ENCODE measurements around the gene UCMA.

Gene UCMA

DNA sequence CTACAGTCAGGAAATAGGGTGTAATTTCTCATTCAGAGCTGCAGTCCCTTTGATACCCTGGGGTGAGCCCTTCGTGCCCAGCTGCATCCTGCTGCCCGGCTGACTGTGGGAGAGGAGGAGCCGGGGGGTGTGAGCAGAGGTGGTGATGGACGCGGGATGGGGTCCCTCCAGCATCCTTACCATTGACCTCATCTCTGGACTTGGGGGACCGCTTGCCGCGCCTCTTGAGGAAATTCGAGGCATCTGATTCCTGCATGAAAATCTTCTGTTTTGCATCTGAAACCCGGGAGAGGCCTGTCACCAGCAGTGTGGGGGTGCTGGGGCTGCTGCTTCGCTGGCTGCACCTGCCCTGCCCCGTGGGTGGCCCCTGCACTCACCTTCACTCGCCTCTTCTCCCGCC lies 816 bp downstream of the UCMA start:
- H3K36me3 ChIP-seq (ENCODE audit: control insufficient read depth in 2 of 2, insufficient read depth in 2 of 2, low read length in 2 of 2), result no peaks in the 10 kb centered on the region
- no peaks in the 10 kb centered on the region for H3K9me3 ChIP-seq (ENCODE audit: control insufficient read depth in 2 of 2, low read length in 2 of 2)
- peaks cover 5 to 6% of the 10 kb centered on the region in 2 donors for H3K27me3 ChIP-seq (ENCODE audit: control insufficient read depth in 1 of 2, insufficient read depth in 2 of 2, low read length in 2 of 2)
- H3K4me3 ChIP-seq (ENCODE audit: low read length in 2 of 2), result no peak overlapping the region
- H3K4me1 ChIP-seq (ENCODE audit: control insufficient read depth, insufficient read depth, low read length), result no peaks in the 10 kb centered on the region
- no peak overlapping the region for H3K27ac ChIP-seq (ENCODE audit: low read length)
- H3K9ac ChIP-seq (ENCODE audit: low read length in 2 of 2), result no peak overlapping the region

DNA sequence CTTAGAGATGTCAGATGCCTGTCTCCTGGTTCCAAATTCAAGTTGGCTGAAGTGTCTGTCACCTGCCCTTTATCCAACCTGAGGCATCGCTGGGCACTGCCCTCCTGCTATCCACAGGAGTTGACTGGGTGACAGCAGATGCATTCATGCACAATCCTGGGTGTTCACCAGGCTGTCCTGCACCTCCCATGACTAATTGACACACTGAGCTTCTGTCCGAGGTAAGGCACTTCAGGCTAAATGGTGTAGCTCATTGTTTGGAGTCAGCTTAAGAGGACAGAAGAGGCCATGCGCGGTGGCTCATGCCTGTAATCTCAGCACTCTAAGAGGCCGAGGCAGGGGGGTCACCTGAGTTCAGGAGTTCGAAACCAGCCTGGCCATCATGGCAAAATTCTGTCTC lies 2.4 kb downstream of the UCMA start:
- Histone ChIP-seq H3K9ac (ENCODE audit: low read length in 2 of 2) (no peak overlapping the region), H3K4me1 (ENCODE audit: control insufficient read depth, insufficient read depth, low read length) (no peaks in the 10 kb centered on the region), H3K36me3 (ENCODE audit: control insufficient read depth in 2 of 2, insufficient read depth in 2 of 2, low read length in 2 of 2) (no peaks in the 10 kb centered on the region), H3K4me3 (ENCODE audit: low read length in 2 of 2) (no peak overlapping the region), H3K27me3 (ENCODE audit: control insufficient read depth in 1 of 2, insufficient read depth in 2 of 2, low read length in 2 of 2) (peaks cover 5 to 6% of the 10 kb centered on the region in 2 donors), H3K27ac (ENCODE audit: low read length) (no peak overlapping the region), H3K9me3 (ENCODE audit: control insufficient read depth in 2 of 2, low read length in 2 of 2) (no peaks in the 10 kb centered on the region)

DNA sequence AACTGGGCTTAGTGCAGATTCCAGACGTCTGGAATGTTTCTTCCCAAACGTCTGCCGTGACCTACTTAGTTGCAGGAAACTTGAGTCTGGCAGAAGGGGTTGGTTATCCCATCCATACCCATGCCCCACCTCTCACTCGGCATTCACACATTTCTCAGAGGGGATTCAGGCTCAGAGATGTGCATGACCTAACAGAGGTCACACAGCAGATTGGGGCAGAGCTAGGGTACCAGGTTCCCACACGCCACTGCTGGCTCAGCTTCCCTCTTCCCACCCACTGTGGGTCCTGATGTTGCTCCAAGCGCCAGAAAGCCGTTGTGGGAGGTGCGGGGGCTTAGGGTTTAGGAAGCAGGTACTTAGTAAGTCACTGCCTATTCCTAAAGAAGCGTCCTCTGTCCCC lies 3.0 kb downstream of the UCMA start:
- Histone ChIP-seq H3K27ac (ENCODE audit: low read length) (no peak overlapping the region), H3K9me3 (ENCODE audit: control insufficient read depth in 2 of 2, low read length in 2 of 2) (no peaks in the 10 kb centered on the region), H3K27me3 (ENCODE audit: control insufficient read depth in 1 of 2, insufficient read depth in 2 of 2, low read length in 2 of 2) (peaks cover 5 to 6% of the 10 kb centered on the region in 2 donors), H3K4me3 (ENCODE audit: low read length in 2 of 2) (no peak overlapping the region), H3K36me3 (ENCODE audit: control insufficient read depth in 2 of 2, insufficient read depth in 2 of 2, low read length in 2 of 2) (no peaks in the 10 kb centered on the region), H3K9ac (ENCODE audit: low read length in 2 of 2) (no peak overlapping the region), H3K4me1 (ENCODE audit: control insufficient read depth, insufficient read depth, low read length) (no peaks in the 10 kb centered on the region)

DNA sequence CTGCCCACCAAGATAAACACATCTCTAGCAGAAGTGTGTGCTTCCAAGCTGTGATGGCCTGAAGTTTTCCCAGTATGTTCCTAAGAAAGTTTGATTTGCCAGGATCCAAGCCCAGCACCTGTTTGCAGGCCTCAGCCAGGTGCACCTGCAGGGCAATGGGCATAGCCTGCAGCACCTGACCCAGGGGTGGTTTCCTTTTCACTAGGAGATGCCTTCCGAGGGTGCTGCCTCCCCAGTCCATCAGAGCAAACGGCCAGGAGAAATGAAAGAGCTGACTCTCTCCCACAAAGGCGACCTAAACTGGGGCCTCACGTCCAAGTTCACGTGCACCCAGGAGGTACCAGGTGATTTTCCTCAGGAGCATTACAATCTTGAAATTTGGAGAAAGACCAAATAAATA lies 7.1 kb downstream of the UCMA start:
- Histone ChIP-seq H3K27me3 (ENCODE audit: control insufficient read depth in 1 of 2, insufficient read depth in 2 of 2, low read length in 2 of 2) (no peaks in the 10 kb centered on the region), H3K9ac (ENCODE audit: low read length in 2 of 2) (no peak overlapping the region), H3K9me3 (ENCODE audit: control insufficient read depth in 2 of 2, low read length in 2 of 2) (no peaks in the 10 kb centered on the region), H3K36me3 (ENCODE audit: control insufficient read depth in 2 of 2, insufficient read depth in 2 of 2, low read length in 2 of 2) (no peaks in the 10 kb centered on the region), H3K27ac (ENCODE audit: low read length) (no peak overlapping the region), H3K4me3 (ENCODE audit: low read length in 2 of 2) (no peak overlapping the region), H3K4me1 (ENCODE audit: control insufficient read depth, insufficient read depth, low read length) (no peaks in the 10 kb centered on the region)

DNA sequence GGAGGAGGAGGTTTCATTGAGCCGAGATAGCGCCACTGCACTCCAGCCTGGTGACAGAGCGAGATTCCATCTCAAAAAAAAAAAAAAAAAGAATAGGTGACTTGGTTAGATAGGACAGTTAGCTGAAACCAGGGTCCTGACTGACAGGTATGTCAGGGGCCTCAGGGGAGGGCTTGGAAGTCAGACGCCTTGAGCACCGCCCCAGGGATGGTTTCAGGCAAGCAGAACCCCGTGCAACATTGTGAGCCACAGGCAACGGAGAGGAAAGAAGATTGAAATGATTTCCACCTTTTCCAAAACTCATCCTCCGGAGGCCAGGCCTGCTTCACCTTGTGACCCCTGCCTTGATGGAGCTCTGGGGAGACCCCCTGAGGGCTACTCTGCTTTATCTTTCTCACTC lies 8.6 kb downstream of the UCMA start:
- no peak overlapping the region for H3K4me3 ChIP-seq (ENCODE audit: low read length in 2 of 2)
- no peaks in the 10 kb centered on the region for H3K9me3 ChIP-seq (ENCODE audit: control insufficient read depth in 2 of 2, low read length in 2 of 2)
- H3K27ac ChIP-seq (ENCODE audit: low read length), result no peak overlapping the region
- H3K4me1 ChIP-seq (ENCODE audit: control insufficient read depth, insufficient read depth, low read length), result no peaks in the 10 kb centered on the region
- no peaks in the 10 kb centered on the region for H3K27me3 ChIP-seq (ENCODE audit: control insufficient read depth in 1 of 2, insufficient read depth in 2 of 2, low read length in 2 of 2)
- H3K9ac ChIP-seq (ENCODE audit: low read length in 2 of 2), result no peak overlapping the region
- H3K36me3 ChIP-seq (ENCODE audit: control insufficient read depth in 2 of 2, insufficient read depth in 2 of 2, low read length in 2 of 2), result no peaks in the 10 kb centered on the region

DNA sequence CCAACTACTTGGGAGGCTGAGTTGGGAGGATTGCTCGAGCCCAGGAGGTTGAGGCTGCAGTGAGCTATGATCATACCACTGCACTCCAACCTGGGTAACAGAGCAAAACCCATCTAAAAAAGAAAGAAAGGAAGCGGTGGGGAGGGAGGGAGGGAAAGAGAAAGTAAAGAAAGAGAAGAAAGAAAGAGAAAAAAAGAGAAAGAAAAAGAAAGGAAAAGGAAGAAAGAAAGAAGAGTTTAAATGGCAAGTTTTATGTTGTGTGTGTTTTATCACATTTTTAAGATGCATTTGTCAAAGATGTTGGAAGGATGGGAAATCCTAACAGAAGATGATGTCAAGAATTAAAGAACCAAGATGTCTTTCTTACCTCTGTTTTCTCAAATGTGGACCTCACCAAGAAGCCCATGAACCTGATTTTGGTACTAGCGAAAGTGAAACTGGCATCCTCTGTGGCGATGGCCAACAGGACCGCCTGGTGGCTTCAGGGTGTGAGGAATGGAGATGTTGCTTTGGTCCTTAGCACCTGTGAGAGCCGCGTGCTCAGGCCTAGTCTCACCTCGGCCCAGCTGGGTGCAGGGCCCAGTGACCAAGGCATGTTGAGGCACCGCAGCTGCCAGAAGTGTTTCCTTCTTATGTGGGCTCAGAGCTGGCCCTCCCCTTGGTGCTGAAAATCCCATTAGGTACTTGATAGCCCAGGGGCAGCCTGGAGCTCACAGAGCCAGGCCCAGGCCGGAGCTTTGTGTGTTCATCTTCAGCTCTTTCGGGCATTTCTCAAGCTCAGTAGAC lies 9.8 kb downstream of the UCMA start:
- H3K27ac ChIP-seq (ENCODE audit: low read length), result no peak overlapping the region

DNA sequence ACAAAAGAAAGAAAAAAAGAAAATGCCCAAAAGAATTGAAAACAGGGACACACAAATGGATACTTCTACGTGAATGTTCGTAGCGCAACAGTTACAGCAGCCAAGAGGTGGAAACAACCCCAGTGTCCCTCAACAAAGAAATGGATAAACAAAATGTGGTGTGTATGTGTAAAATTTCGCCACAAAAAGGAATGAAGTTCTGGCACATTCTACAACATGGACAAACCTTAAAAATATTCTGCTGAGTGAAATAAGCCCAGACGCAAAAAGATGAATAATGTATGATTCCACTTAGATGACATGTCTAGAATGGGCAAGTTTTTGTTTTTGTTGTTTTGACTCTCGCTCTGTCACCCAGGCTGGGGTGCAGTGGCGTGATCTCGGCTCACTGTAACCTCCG lies 10.9 kb downstream of the UCMA start:
- Histone ChIP-seq H3K9ac (ENCODE audit: low read length in 2 of 2) (no peak overlapping the region), H3K27me3 (ENCODE audit: control insufficient read depth in 1 of 2, insufficient read depth in 2 of 2, low read length in 2 of 2) (no peaks in the 10 kb centered on the region), H3K9me3 (ENCODE audit: control insufficient read depth in 2 of 2, low read length in 2 of 2) (no peaks in the 10 kb centered on the region), H3K27ac (ENCODE audit: low read length) (no peak overlapping the region), H3K4me3 (ENCODE audit: low read length in 2 of 2) (no peak overlapping the region), H3K4me1 (ENCODE audit: control insufficient read depth, insufficient read depth, low read length) (no peaks in the 10 kb centered on the region), H3K36me3 (ENCODE audit: control insufficient read depth in 2 of 2, insufficient read depth in 2 of 2, low read length in 2 of 2) (no peaks in the 10 kb centered on the region)

More for the DNA sequence above, 9.8 kb downstream of the UCMA start:
- Histone ChIP-seq H3K9ac (ENCODE audit: low read length in 2 of 2) (no peak overlapping the region), H3K4me1 (ENCODE audit: control insufficient read depth, insufficient read depth, low read length) (no peaks in the 10 kb centered on the region), H3K9me3 (ENCODE audit: control insufficient read depth in 2 of 2, low read length in 2 of 2) (no peaks in the 10 kb centered on the region), H3K27me3 (ENCODE audit: control insufficient read depth in 1 of 2, insufficient read depth in 2 of 2, low read length in 2 of 2) (no peaks in the 10 kb centered on the region), H3K4me3 (ENCODE audit: low read length in 2 of 2) (no peak overlapping the region), H3K36me3 (ENCODE audit: control insufficient read depth in 2 of 2, insufficient read depth in 2 of 2, low read length in 2 of 2) (no peaks in the 10 kb centered on the region)

DNA sequence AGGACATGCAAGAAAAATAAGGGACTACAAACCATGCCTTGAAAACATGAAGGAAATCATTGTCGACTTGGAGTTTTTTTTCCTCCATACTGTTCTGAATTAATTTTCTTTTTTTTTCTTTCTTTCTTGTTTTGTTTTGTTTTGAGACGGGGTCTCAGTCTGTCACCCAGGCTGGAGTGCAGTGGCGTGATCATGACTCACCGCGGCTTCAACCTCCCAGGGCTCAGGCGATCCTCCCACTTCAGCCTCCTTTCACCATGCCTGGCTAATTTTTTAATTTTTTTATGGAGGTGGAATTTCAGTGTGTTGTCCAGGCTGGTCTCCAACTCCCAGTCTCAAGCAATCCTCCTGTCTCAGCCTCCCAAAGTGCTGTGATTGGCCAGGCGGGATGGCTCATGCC lies 11.6 kb downstream of the UCMA start:
- no peak overlapping the region for H3K4me3 ChIP-seq (ENCODE audit: low read length in 2 of 2)
- no peaks in the 10 kb centered on the region for H3K27me3 ChIP-seq (ENCODE audit: control insufficient read depth in 1 of 2, insufficient read depth in 2 of 2, low read length in 2 of 2)
- no peak overlapping the region for H3K9ac ChIP-seq (ENCODE audit: low read length in 2 of 2)
- no peak overlapping the region for H3K27ac ChIP-seq (ENCODE audit: low read length)
- no peaks in the 10 kb centered on the region for H3K36me3 ChIP-seq (ENCODE audit: control insufficient read depth in 2 of 2, insufficient read depth in 2 of 2, low read length in 2 of 2)
- H3K4me1 ChIP-seq (ENCODE audit: control insufficient read depth, insufficient read depth, low read length), result no peaks in the 10 kb centered on the region
- no peaks in the 10 kb centered on the region for H3K9me3 ChIP-seq (ENCODE audit: control insufficient read depth in 2 of 2, low read length in 2 of 2)

DNA sequence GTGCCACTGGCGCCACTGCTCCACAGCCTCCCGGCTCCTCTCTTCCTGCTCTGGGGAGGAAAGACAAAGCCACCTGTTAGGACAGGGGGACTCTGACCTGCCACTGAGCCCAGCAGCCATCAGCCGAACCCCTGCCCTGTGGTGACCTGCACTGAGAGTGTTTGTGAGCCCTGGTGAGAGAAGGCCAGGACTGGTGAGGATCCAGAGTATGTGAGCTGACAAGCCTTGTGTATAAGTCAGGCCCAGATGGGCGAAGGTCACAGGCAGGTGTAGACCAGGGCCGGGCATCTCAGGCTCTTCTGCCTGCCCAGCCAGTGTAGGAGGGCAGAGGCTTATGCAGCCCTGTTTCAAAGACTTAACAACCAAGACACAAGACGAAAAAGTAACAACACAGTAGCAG lies 12.0 kb downstream of the UCMA start:
- H3K4me3 ChIP-seq (ENCODE audit: low read length in 2 of 2), result no peak overlapping the region
- no peak overlapping the region for H3K27ac ChIP-seq (ENCODE audit: low read length)
- no peaks in the 10 kb centered on the region for H3K27me3 ChIP-seq (ENCODE audit: control insufficient read depth in 1 of 2, insufficient read depth in 2 of 2, low read length in 2 of 2)
- no peaks in the 10 kb centered on the region for H3K9me3 ChIP-seq (ENCODE audit: control insufficient read depth in 2 of 2, low read length in 2 of 2)
- H3K36me3 ChIP-seq (ENCODE audit: control insufficient read depth in 2 of 2, insufficient read depth in 2 of 2, low read length in 2 of 2), result no peaks in the 10 kb centered on the region
- H3K9ac ChIP-seq (ENCODE audit: low read length in 2 of 2), result no peak overlapping the region
- H3K4me1 ChIP-seq (ENCODE audit: control insufficient read depth, insufficient read depth, low read length), result no peaks in the 10 kb centered on the region

DNA sequence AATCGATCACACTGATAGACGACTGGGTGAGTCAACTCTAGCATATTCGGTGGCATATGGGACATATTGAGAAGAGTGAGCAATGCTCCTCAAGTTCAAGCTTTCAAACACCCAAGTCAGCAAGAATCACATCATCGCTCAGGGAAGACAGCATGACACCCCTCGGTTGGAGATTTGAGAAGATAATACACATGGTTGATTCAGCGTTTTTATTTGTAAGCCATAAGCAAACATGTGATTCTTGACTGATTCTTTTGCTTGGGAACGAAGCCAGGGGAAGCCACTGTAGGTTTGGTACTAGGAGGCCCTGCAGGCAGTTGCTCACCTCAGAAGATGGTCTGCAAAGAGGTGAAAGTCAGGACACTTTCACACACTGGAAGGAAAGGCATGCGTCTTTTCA lies 12.6 kb downstream of the UCMA start:
- no peaks in the 10 kb centered on the region for H3K9me3 ChIP-seq (ENCODE audit: control insufficient read depth in 2 of 2, low read length in 2 of 2)
- no peaks in the 10 kb centered on the region for H3K36me3 ChIP-seq (ENCODE audit: control insufficient read depth in 2 of 2, insufficient read depth in 2 of 2, low read length in 2 of 2)
- H3K4me1 ChIP-seq (ENCODE audit: control insufficient read depth, insufficient read depth, low read length), result no peaks in the 10 kb centered on the region
- no peaks in the 10 kb centered on the region for H3K27me3 ChIP-seq (ENCODE audit: control insufficient read depth in 1 of 2, insufficient read depth in 2 of 2, low read length in 2 of 2)
- no peak overlapping the region for H3K4me3 ChIP-seq (ENCODE audit: low read length in 2 of 2)
- H3K27ac ChIP-seq (ENCODE audit: low read length), result no peak overlapping the region
- H3K9ac ChIP-seq (ENCODE audit: low read length in 2 of 2), result no peak overlapping the region

Data from stomach smooth muscle (tissue), 2 donors.